Stomach (tissue), 9 donors: Measurements from ENCODE around the gene PICK1. TPM values are rescaled to one million over a fixed set of nuclear protein-coding genes. Genes with fewer than 3 reads are reported as not detected.

ENCODE experiments used
- DNase-seq, 2 donors: peaks; one replicate each; pipeline versions ENCODE4 v3.0.0 to v3.0.0-alpha.2; 2013 to 2019
- H3K27ac ChIP-seq, 5 donors: fragments of 200-600 bp in 4 of 5; sonication (generic) in 4 of 5; one replicate each; pipeline ENCODE4 v1.5.1; 2013 to 2019; ENCODE audit warnings: mild to moderate bottlenecking in 1 of 5, moderate library complexity in 1 of 5
- H3K27me3 ChIP-seq, 3 donors: fragments of 200-600 bp; sonication (generic); one replicate each; pipeline ENCODE4 v1.5.1; 2017 to 2019; ENCODE audit warnings: mixed run types in 1 of 3
- H3K36me3 ChIP-seq, 4 donors: fragments of 200-600 bp; sonication (generic); 1 replicate in 3 of 4; 2 replicates in 1 of 4; pipeline ENCODE4 v1.5.1; 2016 to 2019
- H3K4me1 ChIP-seq, 4 donors: fragments of 200-600 bp; sonication (generic); one replicate each; pipeline ENCODE4 v1.5.1; 2016 to 2019
- H3K4me3 ChIP-seq, 4 donors: fragments of 200-600 bp; sonication (generic) in 3 of 4; one replicate each; pipeline ENCODE4 v1.5.1; 2016 to 2019; ENCODE audit warnings: mild to moderate bottlenecking in 1 of 4
- H3K9me3 ChIP-seq, 4 donors: fragments of 200-600 bp; sonication (generic); one replicate each; pipeline ENCODE4 v1.5.1; 2016 to 2019
- EP300 ChIP-seq: sonication (generic); formaldehyde crosslinking; IDR thresholded peaks from one replicate; pipeline ENCODE4 v1.6.1; 2017; ENCODE audit warnings: antibody characterized with exemption
- POLR2A ChIP-seq, 4 donors: fragments of 450-650 bp; IDR thresholded peaks; one replicate each; pipeline ENCODE4 v1.6.1; 2016; ENCODE audit warnings: antibody characterized with exemption in 4 of 4, control low read depth in 2 of 4, mild to moderate bottlenecking in 1 of 4, moderate library complexity in 1 of 4
- POLR2AphosphoS5 ChIP-seq, 3 donors: sonication (generic); formaldehyde crosslinking; IDR thresholded peaks; one replicate each; pipeline ENCODE4 v1.6.1; 2016; ENCODE audit warnings: antibody characterized with exemption in 3 of 3
- WGBS, 5 donors: extraction: QIAGEN DNeasy Blood & Tissue Kit in 3 of 5; methylation state at CpG; one replicate each; pipeline versions ENCODE4 v1.1.5 to v1.1.7; 2013 to 2018; 5-methylcytosine and 5-hydroxymethylcytosine counted together
- intact Hi-C: fragments of 100-400 bp; cut with DNase I; formaldehyde crosslinking; loops from one replicate; pipeline ENCODE4 v1.15.1; 2023; ENCODE audit warnings: low total_unique reads
- polyA plus RNA-seq, 3 donors: library from polyadenylated mRNA; stranded (reverse); fragments of 200-250 nt; gene quantifications; one replicate each; pipeline ENCODE4 v1.2.3, GENCODE V29; 2013
- total RNA-seq, 5 donors: library from RNA; depleted of rRNA; stranded (reverse); fragments of >200 nt; gene quantifications; one replicate each; pipeline versions ENCODE4 v1.1.0 to v1.2.3, GENCODE V29; 2014 to 2016
- TF ChIP-seq, protein P1 (sequence below), 7 experiments: fragments of 450-650 bp in 4 of 7; fragments of 200-600 bp in 3 of 7; sonication (generic) in 3 of 7; IDR thresholded peaks; one replicate each; pipeline ENCODE4 v1.5.1; 2016 to 2019; ENCODE audit warnings: antibody characterized with exemption in 7 of 7, control low read depth in 2 of 7, mild to moderate bottlenecking in 1 of 7
- donor health status: healthy with polysubstance abuse.
- donor health status: Bipolar disorder and iron deficiency.
- donor health status: healthy.

Gene PICK1
- total and polyA plus RNA-seq, 8 donors, result 20.7 to 44.3 (median 27.0) TPM

DNA sequence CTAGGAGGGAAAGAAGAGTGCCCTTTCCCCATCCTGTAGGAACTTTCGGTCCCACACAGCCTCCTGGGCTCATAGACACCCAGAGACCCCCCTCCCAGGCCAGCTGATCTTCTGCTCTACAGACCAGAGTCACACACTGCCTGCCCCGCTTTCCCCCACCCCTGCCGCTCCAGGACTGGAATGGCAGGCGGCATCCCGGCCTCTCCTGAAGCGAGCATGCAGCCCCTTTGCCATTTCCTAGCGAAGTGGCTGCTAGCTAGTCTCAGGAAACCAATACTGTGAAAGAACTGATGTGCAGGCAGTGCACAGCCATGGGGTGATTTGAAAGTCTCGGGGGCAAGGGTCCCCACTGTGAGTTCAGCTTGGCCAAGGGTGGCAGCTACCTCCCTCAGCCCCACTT is 8.3 kb downstream of the PICK1 start:
- intact Hi-C loops, result no loop called here
- Histone ChIP-seq H3K4me1 (peaks cover 0 to 21% (median 7%) of the 10 kb centered on the region in 4 donors), H3K4me3 (no peak overlapping the region), H3K36me3 (peaks cover 30 to 99% (median 97%) of the 10 kb centered on the region in 4 donors), H3K27me3 (no peaks in the 10 kb centered on the region), H3K9me3 (no peaks in the 10 kb centered on the region), H3K27ac (no peak overlapping the region)
- WGBS, 5 donors, result 95 to 98% (median 95%) methylated on average over 8 of the region's 8 CpGs
- DNase-seq, result no peak
- no peak for TF ChIP-seq POLR2AphosphoS5 (IDR thresholded peaks at IDR 0.05)
- TF ChIP-seq POLR2A (IDR thresholded peaks at IDR 0.05), result no peak
- TF ChIP-seq EP300, result no peak
- TF ChIP-seq, protein P1, sequence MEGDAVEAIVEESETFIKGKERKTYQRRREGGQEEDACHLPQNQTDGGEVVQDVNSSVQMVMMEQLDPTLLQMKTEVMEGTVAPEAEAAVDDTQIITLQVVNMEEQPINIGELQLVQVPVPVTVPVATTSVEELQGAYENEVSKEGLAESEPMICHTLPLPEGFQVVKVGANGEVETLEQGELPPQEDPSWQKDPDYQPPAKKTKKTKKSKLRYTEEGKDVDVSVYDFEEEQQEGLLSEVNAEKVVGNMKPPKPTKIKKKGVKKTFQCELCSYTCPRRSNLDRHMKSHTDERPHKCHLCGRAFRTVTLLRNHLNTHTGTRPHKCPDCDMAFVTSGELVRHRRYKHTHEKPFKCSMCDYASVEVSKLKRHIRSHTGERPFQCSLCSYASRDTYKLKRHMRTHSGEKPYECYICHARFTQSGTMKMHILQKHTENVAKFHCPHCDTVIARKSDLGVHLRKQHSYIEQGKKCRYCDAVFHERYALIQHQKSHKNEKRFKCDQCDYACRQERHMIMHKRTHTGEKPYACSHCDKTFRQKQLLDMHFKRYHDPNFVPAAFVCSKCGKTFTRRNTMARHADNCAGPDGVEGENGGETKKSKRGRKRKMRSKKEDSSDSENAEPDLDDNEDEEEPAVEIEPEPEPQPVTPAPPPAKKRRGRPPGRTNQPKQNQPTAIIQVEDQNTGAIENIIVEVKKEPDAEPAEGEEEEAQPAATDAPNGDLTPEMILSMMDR (IDR thresholded peaks at IDR 0.05), result no peak

DNA sequence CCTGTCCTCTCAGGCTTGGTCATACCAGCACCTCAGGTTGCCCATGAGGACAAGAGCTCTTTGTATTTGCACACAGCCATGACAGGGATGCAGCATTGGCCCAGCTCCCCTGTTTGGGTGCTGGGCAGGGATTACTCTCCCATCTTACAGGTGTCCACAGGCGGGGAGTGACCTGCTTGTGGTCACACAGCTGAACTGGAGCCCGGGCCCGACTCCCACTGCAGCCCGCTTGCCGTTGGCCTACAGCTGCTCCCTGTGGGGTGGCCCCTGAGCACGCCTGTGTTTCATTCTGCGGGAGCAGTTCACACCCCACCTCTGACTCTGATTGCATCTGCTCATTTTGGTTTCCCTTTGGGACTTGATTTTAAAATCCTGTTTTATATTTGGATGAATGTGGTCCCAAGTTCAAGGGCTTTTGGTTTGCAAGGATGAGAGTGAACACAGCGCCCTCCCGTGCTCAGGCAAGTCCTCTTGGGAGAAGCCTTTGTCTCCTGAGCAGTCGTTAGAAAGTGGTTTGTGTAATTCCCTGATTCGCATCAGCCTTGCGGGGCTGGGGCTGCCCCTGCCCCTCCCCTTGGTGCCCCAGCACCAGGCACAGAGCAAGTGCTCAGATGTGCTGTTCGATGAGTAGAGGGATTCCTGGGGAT is 9.3 kb downstream of the PICK1 start:
- 78 to 89% (median 84%) methylated on average over 11 to 13 of the region's 13 CpGs for WGBS, 5 donors
- no peak for DNase-seq
- peaks cover 32 to 99% (median 97%) of the 10 kb centered on the region in 4 donors for H3K36me3 ChIP-seq
- H3K4me3 ChIP-seq, result no peak overlapping the region
- no peak overlapping the region for H3K27ac ChIP-seq
- no peaks in the 10 kb centered on the region for H3K27me3 ChIP-seq
- intact Hi-C loops, result no loop called here
- TF ChIP-seq POLR2A (IDR thresholded peaks at IDR 0.05) (no peak), EP300 (no peak), POLR2AphosphoS5 (IDR thresholded peaks at IDR 0.05) (no peak)
- TF ChIP-seq, protein P1 (IDR thresholded peaks at IDR 0.05), result no peak
- H3K9me3 ChIP-seq, result no peaks in the 10 kb centered on the region
- H3K4me1 ChIP-seq, result peaks cover 0 to 21% (median 7%) of the 10 kb centered on the region in 4 donors

DNA sequence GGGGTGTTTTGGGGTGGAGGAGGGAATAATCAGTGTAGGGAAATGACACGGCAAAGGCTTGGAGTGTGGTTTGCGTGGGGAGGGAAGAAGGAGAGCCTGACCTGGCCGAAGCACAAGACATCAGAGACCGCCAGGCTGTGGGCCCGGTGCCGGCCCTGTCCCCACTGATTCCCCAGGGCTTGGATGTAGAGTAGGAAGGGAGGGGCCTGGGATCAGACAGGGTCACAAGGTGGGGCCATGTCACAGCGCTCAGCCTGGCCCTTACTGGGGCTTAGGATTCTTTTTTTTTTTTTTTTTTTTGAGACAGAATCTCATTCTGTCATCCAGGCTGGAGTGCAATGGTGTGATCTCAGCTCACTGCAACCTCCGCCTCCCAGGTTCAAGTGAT is 9.8 kb downstream of the PICK1 start:
- H3K36me3 ChIP-seq, result peaks cover 36 to 99% (median 98%) of the 10 kb centered on the region in 4 donors
- WGBS, 5 donors, result 75 to 90% (median 85%) methylated on average over 7 to 8 of the region's 8 CpGs

DNA sequence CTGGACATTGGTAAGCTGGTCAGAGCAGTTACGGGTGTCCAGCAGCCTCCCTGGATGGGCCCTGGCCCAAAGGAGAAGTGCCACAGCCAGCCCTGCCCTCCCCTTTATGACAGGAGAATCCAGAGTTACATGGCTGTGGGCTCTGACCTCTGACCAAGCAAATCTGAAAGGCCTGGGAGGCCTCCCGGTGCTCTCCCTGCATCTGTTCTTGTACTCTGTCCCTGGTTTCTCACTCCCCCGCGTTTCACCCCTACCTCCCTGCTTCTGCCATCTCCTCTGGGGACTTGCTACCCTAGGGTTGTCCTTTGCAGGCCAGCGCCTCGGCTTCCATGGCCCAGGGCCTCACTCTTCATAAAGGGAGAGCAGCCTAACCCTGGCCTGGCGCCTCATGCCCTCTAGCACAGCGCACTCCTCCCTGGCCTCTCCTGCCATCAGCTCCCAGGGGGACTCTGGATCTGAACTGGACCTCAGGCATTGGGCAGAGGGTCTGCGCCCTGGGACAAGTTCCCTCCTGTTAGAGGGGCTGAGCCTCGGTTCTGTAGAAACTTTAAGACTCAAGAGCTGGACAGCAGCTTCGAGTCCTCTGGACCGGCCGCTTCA is 10.7 kb downstream of the PICK1 start:
- H3K27ac ChIP-seq, result peak overlapping the region in 1 of 5 donors; percentile 84
- H3K9me3 ChIP-seq, result no peaks in the 10 kb centered on the region
- DNase-seq, result no peak
- 85 to 97% (median 90%) methylated on average over 12 to 13 of the region's 13 CpGs for WGBS, 5 donors
- TF ChIP-seq POLR2A (IDR thresholded peaks at IDR 0.05), result no peak
- no peak for TF ChIP-seq EP300
- TF ChIP-seq, protein P1 (IDR thresholded peaks at IDR 0.05), result no peak
- TF ChIP-seq POLR2AphosphoS5 (IDR thresholded peaks at IDR 0.05), result no peak
- no peaks in the 10 kb centered on the region for H3K27me3 ChIP-seq
- intact Hi-C loops, result no loop called here
- peaks cover 39 to 100% (median 99%) of the 10 kb centered on the region in 4 donors for H3K36me3 ChIP-seq
- no peak overlapping the region for H3K4me3 ChIP-seq
- H3K4me1 ChIP-seq, result peaks cover 0 to 21% (median 7%) of the 10 kb centered on the region in 4 donors

More for the DNA sequence above, 9.8 kb downstream of the PICK1 start:
- no peak overlapping the region for H3K4me3 ChIP-seq
- peaks cover 0 to 21% (median 7%) of the 10 kb centered on the region in 4 donors for H3K4me1 ChIP-seq
- no peak overlapping the region for H3K27ac ChIP-seq
- no peaks in the 10 kb centered on the region for H3K27me3 ChIP-seq
- no peak for DNase-seq
- no peaks in the 10 kb centered on the region for H3K9me3 ChIP-seq
- TF ChIP-seq EP300, result no peak
- TF ChIP-seq POLR2AphosphoS5 (IDR thresholded peaks at IDR 0.05), result no peak
- TF ChIP-seq POLR2A (IDR thresholded peaks at IDR 0.05), result no peak
- intact Hi-C loops, result no loop called here
